Stimulated activated naive CD8-positive, alpha-beta T cell treated with anti-CD3 and anti-CD28 coated beads, Interleukin-15, amount 100 ng/mL, for 72 hours (primary cell): ENCODE results near the gene SECTM1.
A peak's percentile ranks its signal among the peaks of the same experiment; 100 is the strongest.

ENCODE experiments used
- ATAC-seq: fragments of 150-1000 bp; cut with Tn5 transposase; 2 replicates; pipeline ENCODE4 v1.10.0; 2021; ENCODE audit warnings: mild to moderate bottlenecking, moderate library complexity
- DNase-seq, 2 donors: peaks; one replicate each; pipeline ENCODE4 v3.0.0; 2021 to 2022
- H3K27ac Mint-ChIP-seq, 2 donors: one replicate each; pipeline ENCODE4 v1.8.0; 2022; ENCODE audit warnings: mild to moderate bottlenecking in 2 of 2, mixed read lengths in 2 of 2, moderate library complexity in 2 of 2
- H3K27me3 Mint-ChIP-seq: one replicate; pipeline ENCODE4 v1.8.0; 2022; ENCODE audit warnings: mixed read lengths
- H3K4me1 Mint-ChIP-seq: one replicate; pipeline ENCODE4 v1.8.0; 2022; ENCODE audit warnings: mild to moderate bottlenecking, mixed read lengths
- H3K4me3 Mint-ChIP-seq, 2 donors: one replicate each; pipeline ENCODE4 v1.8.0; 2022; ENCODE audit warnings: mild to moderate bottlenecking in 2 of 2, mixed read lengths in 2 of 2, moderate library complexity in 1 of 2
- H3K9me3 Mint-ChIP-seq, 2 donors: one replicate each; pipeline ENCODE4 v1.8.0; 2022; ENCODE audit warnings: mixed read lengths in 2 of 2

SECTM1 gene

DNA sequence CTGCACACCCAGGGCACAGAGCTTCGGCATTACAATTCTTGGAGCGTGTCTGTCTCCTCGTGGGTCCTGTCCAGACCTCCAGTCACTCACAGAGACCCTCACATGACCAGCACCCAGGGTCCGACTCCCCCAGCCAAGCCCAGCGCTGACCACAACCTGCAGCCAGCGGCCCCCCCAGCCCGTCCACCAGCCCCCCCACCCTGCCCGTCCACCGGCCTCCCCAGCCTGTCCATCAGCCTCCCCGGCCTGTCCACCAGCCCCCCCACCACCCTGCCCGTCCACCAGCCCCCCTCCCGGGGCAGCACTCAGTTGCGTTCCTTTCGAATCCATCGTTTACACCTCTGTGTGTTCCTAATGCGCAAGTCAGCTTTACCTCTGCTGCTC is 5.8 kb downstream of the SECTM1 start:
- no peak overlapping the region for H3K27ac Mint-ChIP-seq
- ATAC-seq: no peak

GRCh38 chr17:82327289-82327688 is 6.3 kb downstream of the SECTM1 start:
- H3K4me1 Mint-ChIP-seq: peaks cover 60% of the 10 kb centered on the region
- ATAC-seq (no peak), DNase-seq (no peak)
- H3K27me3 Mint-ChIP-seq: peaks cover 26% of the 10 kb centered on the region
- no peaks in the 10 kb centered on the region for H3K9me3 Mint-ChIP-seq
- H3K4me3 Mint-ChIP-seq: no peak overlapping the region
- H3K27ac Mint-ChIP-seq: no peak overlapping the region

More for the DNA sequence above, 5.8 kb downstream of the SECTM1 start:
- H3K4me1 Mint-ChIP-seq: peaks cover 60% of the 10 kb centered on the region
- no peaks in the 10 kb centered on the region for H3K9me3 Mint-ChIP-seq
- peaks cover 30% of the 10 kb centered on the region for H3K27me3 Mint-ChIP-seq
- no peak for DNase-seq
- no peak overlapping the region for H3K4me3 Mint-ChIP-seq

DNA sequence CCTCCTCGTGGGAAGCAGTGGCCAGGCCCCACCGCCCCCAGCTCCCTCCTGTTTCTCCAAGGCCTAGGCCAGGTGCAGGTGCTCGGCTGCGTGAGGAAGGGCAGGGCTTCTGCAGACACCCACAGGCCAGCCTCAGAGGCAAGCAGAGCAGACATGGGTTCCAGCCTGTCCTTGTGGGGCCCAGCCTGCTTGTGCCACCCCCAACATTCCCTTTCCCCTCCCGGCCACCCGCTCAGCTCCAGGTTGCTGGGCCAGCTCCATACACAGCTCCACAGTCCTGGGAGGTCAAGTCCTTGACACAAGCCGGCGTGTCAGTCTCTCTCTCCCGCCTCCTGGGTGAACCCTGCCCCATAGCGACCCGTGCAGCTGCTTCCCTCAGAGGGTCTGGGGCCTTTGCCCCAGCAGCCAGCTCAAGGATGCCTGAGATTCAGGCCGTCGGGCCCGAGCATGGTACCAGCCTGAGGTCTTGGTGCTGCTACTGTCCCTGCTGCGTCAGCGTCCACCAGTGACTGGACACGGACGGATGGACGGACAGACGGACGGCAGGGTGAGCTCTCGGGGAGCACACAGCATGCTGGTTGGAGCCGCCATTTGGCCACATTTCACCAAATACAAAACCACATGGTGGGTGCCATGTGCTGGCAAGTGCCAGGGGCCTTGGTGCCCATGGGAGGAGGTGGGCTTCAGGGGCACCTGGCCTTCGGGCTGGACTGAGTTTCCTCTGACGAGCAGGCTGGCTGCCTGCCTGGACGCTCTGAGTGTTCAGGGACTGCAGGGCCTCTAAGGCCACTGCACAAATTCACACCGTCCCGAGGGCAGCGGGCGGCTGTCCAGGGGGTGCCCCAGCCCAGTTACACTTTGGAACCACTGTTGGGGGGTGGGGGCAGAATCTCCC is 8.0 kb downstream of the SECTM1 start:
- Mint-ChIP-seq H3K9me3 (no peaks in the 10 kb centered on the region), H3K4me3 (no peak overlapping the region), H3K4me1 (peaks cover 58% of the 10 kb centered on the region), H3K27ac (peak overlapping the region in 1 of 2 donors; percentile 34), H3K27me3 (peaks cover 9% of the 10 kb centered on the region)
- ATAC-seq: no peak
- DNase-seq: no peak

DNA sequence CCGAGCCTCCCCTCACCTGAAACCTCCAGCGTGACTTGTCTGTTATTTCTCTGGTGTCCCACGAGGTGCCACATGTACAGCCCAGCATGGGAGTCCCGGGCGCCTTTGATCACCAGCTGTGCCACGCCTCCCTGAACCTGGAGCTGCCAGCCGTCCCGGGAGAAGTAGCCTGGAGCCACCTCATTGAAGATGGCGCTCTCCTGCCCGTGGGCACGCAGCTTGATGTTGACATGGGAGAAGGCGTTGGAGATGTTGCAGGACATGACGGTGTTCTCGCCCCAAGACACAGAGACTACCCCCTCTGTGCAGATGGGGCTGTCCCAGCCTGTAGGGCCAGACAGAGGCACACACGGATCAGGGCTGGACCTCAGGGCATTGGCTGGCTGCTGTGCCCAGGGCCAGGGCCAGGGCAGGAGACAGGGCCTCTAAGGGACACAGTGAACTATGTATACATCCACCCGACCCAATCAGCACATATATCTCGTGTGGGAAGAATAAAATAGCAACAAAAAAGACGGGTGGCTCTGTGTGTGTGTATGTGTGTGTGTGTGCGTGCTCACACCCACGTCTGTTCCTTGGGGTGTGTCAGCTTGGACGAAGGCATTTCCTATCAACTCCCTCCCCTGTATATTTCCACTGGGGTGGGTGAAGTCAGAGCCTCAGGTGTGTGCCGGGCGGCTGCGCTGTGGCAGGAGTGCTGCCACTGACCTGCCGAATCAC is 8.8 kb downstream of the SECTM1 start:
- ATAC-seq: no peak
- peak overlapping the region in 1 of 2 donors; percentile 29 for H3K4me3 Mint-ChIP-seq
- no peaks in the 10 kb centered on the region for H3K9me3 Mint-ChIP-seq
- peaks cover under 1% of the 10 kb centered on the region for H3K27me3 Mint-ChIP-seq
- peaks cover 54% of the 10 kb centered on the region for H3K4me1 Mint-ChIP-seq
- DNase-seq: no peak
- peak overlapping the region in 1 of 2 donors; percentile 34 for H3K27ac Mint-ChIP-seq

DNA sequence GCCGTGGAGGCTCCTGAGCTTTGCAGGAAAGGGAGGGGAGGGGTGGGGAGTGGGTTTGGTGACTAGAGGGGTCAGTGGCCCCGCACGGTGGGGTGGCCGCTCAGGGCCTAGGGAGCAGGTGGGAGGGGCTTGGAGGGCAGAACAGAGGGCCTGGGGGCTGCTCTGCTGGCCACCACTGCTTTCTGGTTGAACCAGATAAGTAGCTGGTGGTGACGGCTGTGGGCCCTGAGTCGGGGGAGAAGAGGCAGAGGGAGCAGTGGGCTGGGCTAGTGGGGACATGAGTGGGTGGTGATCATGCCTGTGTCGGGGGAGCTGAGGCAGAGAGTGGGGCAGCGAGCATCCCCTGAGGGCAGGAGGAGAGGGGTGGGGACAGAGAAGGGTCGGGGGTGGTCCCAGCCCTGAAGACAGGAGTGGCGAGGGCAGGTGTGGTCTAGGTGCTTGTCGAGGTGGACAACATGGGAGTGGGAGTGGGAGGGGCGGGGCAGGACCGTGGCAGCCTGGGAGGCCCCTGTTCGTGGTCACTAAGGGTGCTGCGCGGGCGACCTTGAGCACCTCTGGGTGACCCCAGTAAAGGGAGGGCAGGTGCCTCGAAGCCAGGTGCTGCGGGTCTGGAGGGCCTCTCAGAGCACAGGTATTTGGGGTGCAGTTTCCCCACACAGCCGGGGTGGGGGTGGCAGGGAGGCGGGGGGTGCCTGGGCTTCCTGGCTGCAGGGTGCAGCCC is 9.9 kb downstream of the SECTM1 start:
- Mint-ChIP-seq H3K4me3 (peak overlapping the region; percentile 68 to 89), H3K27me3 (no peaks in the 10 kb centered on the region), H3K27ac (peak overlapping the region in 1 of 2 donors; percentile 76), H3K9me3 (no peaks in the 10 kb centered on the region), H3K4me1 (peaks cover 54% of the 10 kb centered on the region)
- DNase-seq (no peak), ATAC-seq (no peak)

DNA sequence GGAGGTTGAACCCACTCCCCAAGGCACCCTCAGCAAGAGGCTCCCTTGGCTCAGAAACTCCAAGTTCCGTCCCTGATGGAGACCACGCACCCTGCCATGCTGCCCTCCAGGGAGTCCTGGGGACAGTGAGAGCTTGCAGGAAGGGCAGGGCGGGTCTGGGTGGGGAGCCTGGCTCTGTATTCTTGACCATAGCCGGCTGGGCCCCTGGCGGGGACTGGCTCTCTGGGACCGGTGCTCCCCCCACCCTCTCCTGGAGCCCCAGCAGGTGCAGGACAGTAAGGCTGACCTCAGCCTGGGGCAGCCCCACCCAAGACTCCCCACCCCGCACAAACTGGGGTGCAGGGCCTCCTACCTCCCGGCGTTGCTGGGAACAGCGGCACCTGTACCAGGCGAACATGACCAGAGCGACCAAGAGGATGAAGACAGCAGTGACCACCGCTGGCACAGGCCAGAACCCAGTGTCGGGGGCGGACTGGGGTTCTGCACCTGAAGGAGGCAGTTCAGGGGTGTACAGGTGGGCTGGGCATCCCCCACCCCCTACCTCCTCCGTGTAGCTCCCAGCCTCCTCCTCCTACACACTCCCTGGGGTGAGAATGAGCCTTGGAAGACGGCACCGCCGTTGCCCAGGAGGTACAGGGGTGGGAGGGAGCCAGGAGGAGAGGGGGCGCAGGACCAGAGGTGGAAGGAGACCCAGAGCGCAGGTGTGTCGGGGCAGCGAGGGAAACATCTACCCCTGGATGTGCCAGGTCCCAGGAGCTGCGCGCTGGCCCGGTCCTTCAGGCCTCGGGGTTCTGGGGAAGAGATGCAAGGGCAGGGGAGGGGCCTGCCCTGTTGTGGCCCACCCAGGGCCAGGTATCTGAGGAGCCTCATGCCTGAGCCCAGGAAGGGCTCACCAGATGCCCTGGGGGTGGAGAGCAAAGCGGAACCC is 10.8 kb downstream of the SECTM1 start:
- Mint-ChIP-seq H3K9me3 (no peaks in the 10 kb centered on the region), H3K4me1 (peaks cover 50% of the 10 kb centered on the region), H3K27ac (peak overlapping the region; percentile 63 to 90), H3K4me3 (peak overlapping the region in 1 of 2 donors; percentile 89), H3K27me3 (no peaks in the 10 kb centered on the region)
- peak in 1 of 2 donors; percentile 9 for DNase-seq
- no peak for ATAC-seq

- no peak for DNase-seq
- H3K4me3 Mint-ChIP-seq: peak overlapping the region in 1 of 2 donors; percentile 89
- no peak for ATAC-seq
- no peaks in the 10 kb centered on the region for H3K27me3 Mint-ChIP-seq
- H3K9me3 Mint-ChIP-seq: no peaks in the 10 kb centered on the region
- peak overlapping the region in 1 of 2 donors; percentile 90 for H3K27ac Mint-ChIP-seq
- H3K4me1 Mint-ChIP-seq: peaks cover 42% of the 10 kb centered on the region
Measured at GRCh38 chr17:82321947-82322466, 11.6 kb downstream of the SECTM1 start.

DNA sequence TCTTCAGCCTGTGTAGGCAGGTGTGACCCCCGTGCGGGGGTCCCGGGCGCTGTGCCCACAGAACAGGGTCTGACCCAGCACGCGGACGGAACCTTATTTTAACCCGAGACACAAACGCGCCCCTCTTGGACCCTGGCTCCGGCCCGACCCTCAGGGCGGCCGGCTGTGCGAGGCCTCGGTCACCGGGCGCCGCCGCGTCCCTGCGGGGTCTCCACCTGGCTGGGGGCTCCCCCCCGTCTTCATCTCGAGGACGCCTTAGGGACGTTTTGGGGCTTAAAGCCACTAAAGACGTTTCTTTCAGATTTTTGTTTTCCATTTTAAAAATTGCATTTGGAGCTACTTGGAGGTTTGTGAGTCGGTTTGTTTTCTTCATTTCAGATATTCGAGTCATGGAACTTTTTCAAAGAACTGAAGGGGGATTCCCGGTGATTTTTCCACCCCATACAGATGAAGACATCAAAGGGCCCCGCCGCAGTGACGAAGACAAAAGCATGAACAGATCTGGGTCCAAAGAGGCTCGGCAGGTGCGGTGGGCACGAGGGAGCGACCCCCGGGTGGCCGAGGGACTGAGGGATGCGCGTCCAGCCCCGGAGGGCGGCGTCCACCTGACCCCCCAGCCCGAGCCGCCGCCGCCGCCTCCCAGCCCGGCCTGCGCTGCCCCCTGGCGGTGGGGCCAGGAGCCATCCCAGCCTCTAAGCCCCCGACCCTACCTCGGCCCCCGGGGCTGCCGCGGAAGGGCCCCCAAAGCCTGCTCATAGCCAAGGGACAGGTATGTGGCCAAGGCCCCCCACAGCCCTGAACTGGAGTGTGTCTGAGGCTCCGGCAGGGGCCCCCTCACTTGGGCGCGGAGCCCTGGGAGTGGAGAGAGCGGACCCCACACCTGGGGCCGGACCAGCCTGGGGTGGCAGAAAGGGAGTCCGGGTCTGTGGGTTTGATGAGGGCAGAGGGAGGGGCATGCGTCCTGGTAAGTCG is 12.3 kb downstream of the SECTM1 start:
- peaks cover 40% of the 10 kb centered on the region for H3K4me1 Mint-ChIP-seq
- DNase-seq: peak; percentile 83 to 87
- H3K27ac Mint-ChIP-seq: peak overlapping the region in 1 of 2 donors; percentile 99
- peak overlapping the region in 1 of 2 donors; percentile 89 for H3K4me3 Mint-ChIP-seq
- ATAC-seq: peak; percentile 67
- no peaks in the 10 kb centered on the region for H3K9me3 Mint-ChIP-seq
- H3K27me3 Mint-ChIP-seq: no peaks in the 10 kb centered on the region

- ATAC-seq (no peak), DNase-seq (no peak)
- H3K4me1 Mint-ChIP-seq: peaks cover 42% of the 10 kb centered on the region
- no peaks in the 10 kb centered on the region for H3K9me3 Mint-ChIP-seq
- peak overlapping the region in 1 of 2 donors; percentile 89 for H3K4me3 Mint-ChIP-seq
- H3K27ac Mint-ChIP-seq: peak overlapping the region in 1 of 2 donors; percentile 91
- H3K27me3 Mint-ChIP-seq: no peaks in the 10 kb centered on the region
Measured at GRCh38 chr17:82320140-82320840, 13.3 kb downstream of the SECTM1 start.

DNA sequence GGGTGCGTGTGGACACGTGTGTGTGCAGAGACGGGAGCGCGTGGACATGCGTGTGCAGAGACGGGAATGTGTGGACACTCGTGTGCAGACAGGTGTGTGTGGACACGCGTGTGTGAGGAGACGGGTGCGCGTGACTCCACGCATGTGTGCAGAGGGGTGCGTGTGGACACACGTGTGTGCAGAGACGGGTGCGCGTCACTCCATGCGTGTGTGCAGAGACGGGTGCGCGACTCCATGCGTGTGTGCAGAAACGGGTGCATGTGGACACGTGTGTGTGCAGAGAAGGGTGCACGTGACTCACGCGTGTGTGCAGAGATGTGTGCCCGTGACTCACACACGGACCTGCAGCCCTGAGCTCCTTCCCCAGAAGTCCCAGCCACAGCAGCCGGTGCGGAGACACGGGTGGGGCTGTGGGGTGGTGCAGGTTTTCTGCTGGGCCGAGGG is 13.9 kb downstream of the SECTM1 start:
- DNase-seq (no peak), ATAC-seq (no peak)
- no peak overlapping the region for H3K27ac Mint-ChIP-seq
- no peaks in the 10 kb centered on the region for H3K27me3 Mint-ChIP-seq
- H3K9me3 Mint-ChIP-seq: no peaks in the 10 kb centered on the region
- no peak overlapping the region for H3K4me3 Mint-ChIP-seq
- peaks cover 39% of the 10 kb centered on the region for H3K4me1 Mint-ChIP-seq

- no peak for ATAC-seq
Measured at GRCh38 chr17:82318772-82319606, 14.6 kb downstream of the SECTM1 start.

GRCh38 chr17:82318169-82318498 is 15.4 kb downstream of the SECTM1 start:
- H3K4me1 Mint-ChIP-seq: peaks cover 36% of the 10 kb centered on the region
- H3K4me3 Mint-ChIP-seq: no peak overlapping the region
- no peak overlapping the region for H3K27ac Mint-ChIP-seq
- DNase-seq (no peak), ATAC-seq (no peak)
- H3K27me3 Mint-ChIP-seq: no peaks in the 10 kb centered on the region
- H3K9me3 Mint-ChIP-seq: no peaks in the 10 kb centered on the region

More at GRCh38 chr17:82318772-82319606, 14.6 kb downstream of the SECTM1 start:
- Mint-ChIP-seq H3K9me3 (no peaks in the 10 kb centered on the region), H3K27ac (no peak overlapping the region), H3K4me3 (no peak overlapping the region), H3K4me1 (peaks cover 37% of the 10 kb centered on the region), H3K27me3 (no peaks in the 10 kb centered on the region)
- no peak for DNase-seq
